Measurements from ENCODE around the gene CLGN.

The CLGN gene

DNA sequence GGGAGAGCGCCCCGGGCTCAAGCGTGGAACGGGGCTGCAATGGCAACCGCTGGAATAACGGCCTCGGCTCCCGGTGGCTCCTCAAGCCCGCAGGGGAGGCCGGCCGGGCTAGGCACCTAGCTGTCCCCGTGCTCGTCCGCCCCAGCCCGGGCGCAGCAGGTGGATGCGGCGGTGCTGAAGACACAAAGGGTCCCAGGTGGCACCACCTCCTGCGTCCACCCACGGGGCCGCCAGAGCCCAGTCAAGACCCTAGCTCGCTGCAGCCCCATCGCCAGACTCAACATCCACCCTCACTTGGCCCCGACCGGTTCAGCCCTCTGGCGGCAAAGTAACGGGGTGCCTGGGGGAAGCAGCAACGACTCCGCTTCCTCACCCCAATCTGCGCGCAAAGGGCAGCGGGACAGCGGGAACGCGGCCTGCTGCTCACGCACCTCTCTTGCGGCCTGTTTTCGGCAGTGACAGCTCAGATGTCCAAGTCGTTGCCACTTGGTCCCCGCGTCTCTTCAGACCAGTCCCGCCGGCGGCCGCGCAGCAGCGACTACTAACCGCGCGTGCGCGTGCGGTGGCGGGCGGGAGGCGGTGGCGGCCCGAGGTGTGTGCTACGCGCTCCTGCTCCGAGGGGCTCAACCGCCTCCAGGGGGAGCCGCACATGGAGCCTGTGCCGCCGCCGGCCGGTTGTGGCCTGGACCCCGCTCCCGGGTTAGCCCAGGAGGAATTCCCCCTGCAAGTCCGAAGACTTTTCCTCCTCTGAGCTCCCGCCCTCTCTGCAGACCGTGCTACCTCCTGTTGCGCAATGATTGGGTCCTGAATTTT is at the start of gene CLGN:
CLGN (minus strand) TSS at position 543 of the 813 bp plus-strand sequence. CDS start 14,570 bp downstream, outside the sequence.
- Histone ChIP-seq H3K27me3 (ENCODE audit: control insufficient read depth, low read length) (no peaks in the 10 kb centered on the region), H3K27ac (ENCODE audit: low read depth, low read length) (no peak within 1 kb of the TSS)

GRCh38 chr4:140472156-140472555 is 44.7 kb upstream of the CLGN start:
- Histone ChIP-seq H3K4me3 (ENCODE audit: low read length) (no peak overlapping the region), H3K27ac (ENCODE audit: low read depth, low read length) (no peak overlapping the region), H3F3A (ENCODE audit: control insufficient read depth, insufficient read depth) (no peaks in the 10 kb centered on the region), H3K4me2 (ENCODE audit: low read length) (no peak overlapping the region), H3K36me3 (ENCODE audit: control insufficient read depth, low read length) (no peaks in the 10 kb centered on the region), H3K9me3 (ENCODE audit: control insufficient read depth, insufficient read depth, low read length) (no peaks in the 10 kb centered on the region), H3K27me3 (ENCODE audit: control insufficient read depth, low read length) (peaks cover 15% of the 10 kb centered on the region), H4K20me1 (ENCODE audit: control insufficient read depth, insufficient read depth, low read depth, low read length) (no peaks in the 10 kb centered on the region), H3K79me2 (ENCODE audit: control insufficient read depth, low read length) (no peaks in the 10 kb centered on the region), H3K9me2 (replicated peaks; ENCODE audit: control insufficient read depth, low read length) (no peaks in the 10 kb centered on the region), H3K4me1 (ENCODE audit: control insufficient read depth, low read length) (no peaks in the 10 kb centered on the region)
- TF ChIP-seq CTCF (IDR thresholded peaks at IDR 0.05; ENCODE audit: low read depth, low read length, poor library complexity, severe bottlenecking) (no peak), EZH2phosphoT487 (IDR thresholded peaks at IDR 0.05; ENCODE audit: borderline replicate concordance, low read length) (no peak)

More for the DNA sequence above, at the start of gene CLGN:
- Histone ChIP-seq H3K4me2 (ENCODE audit: low read length) (peak within 1 kb of the TSS; percentile 73), H3K36me3 (ENCODE audit: control insufficient read depth, low read length) (no peaks in the 10 kb centered on the region), H3K79me2 (ENCODE audit: control insufficient read depth, low read length) (no peaks in the 10 kb centered on the region; the same call in 1 of the 2 replicates), H3K9me2 (replicated peaks; ENCODE audit: control insufficient read depth, low read length) (no peaks in the 10 kb centered on the region), H4K20me1 (ENCODE audit: control insufficient read depth, insufficient read depth, low read depth, low read length) (no peaks in the 10 kb centered on the region; the same call in 1 of the 2 replicates), H3K4me1 (ENCODE audit: control insufficient read depth, low read length) (peaks cover 11% of the 10 kb centered on the region), H3K9me3 (ENCODE audit: control insufficient read depth, insufficient read depth, low read length) (no peaks in the 10 kb centered on the region), H3F3A (ENCODE audit: control insufficient read depth, insufficient read depth) (no peaks in the 10 kb centered on the region), H3K4me3 (ENCODE audit: low read length) (peak within 1 kb of the TSS; percentile 79)
- TF ChIP-seq EZH2phosphoT487 (IDR thresholded peaks at IDR 0.05; ENCODE audit: borderline replicate concordance, low read length) = no peak
- peak; percentile 54 for TF ChIP-seq CTCF (IDR thresholded peaks at IDR 0.05; ENCODE audit: low read depth, low read length, poor library complexity, severe bottlenecking)

DNA sequence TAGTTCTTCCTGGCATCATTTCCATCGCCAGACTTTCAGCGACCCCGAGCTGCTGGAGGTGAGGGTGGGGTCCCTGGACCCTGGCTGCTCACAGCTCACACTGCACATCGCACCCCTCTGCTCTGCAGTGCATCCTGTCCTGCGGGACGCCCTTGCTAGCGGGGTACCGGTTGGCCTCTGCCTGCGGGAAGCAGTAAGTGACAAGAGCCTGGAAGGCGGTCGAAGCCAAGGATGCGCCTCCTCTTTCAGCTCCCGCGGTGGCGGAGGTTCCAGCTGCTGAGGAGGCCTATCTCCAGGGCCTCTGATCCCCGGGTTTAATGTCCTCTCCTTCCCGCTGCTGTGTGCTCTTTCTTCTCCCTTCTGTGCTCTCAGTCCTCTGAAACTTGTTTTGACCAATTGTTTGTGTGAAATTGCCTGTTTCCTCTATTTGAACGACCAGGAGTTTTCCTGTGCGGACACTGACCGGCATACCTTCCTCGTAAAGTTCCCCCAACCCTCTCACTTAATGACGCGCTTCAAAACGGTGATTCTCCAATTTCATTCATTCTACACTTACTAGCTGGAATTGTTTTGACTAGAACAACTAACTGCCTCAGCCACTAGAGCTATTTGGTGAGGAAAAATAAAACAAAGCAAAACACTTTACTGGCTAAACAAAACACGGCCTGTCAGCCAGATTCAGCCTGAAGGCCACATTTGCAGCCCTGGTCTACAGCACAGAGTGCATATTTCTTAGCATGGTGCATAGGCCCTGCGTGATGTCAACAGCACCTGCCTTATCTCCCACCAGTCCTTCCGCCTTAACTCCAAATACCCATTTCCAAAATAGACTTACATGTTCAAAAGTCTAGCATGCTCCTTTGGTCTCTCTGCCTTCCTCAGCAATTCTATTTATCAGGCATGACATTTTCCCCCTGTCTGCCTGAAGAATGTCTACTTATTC is 42.6 kb upstream of the CLGN start:
- Histone ChIP-seq H3K4me2 (ENCODE audit: low read length) (no peak overlapping the region), H3K27ac (ENCODE audit: low read depth, low read length) (no peak overlapping the region), H3F3A (ENCODE audit: control insufficient read depth, insufficient read depth) (no peaks in the 10 kb centered on the region), H3K9me2 (replicated peaks; ENCODE audit: control insufficient read depth, low read length) (no peaks in the 10 kb centered on the region), H4K20me1 (ENCODE audit: control insufficient read depth, insufficient read depth, low read depth, low read length) (no peaks in the 10 kb centered on the region), H3K4me1 (ENCODE audit: control insufficient read depth, low read length) (no peaks in the 10 kb centered on the region), H3K9me3 (ENCODE audit: control insufficient read depth, insufficient read depth, low read length) (no peaks in the 10 kb centered on the region), H3K79me2 (ENCODE audit: control insufficient read depth, low read length) (no peaks in the 10 kb centered on the region), H3K27me3 (ENCODE audit: control insufficient read depth, low read length) (peaks cover 24% of the 10 kb centered on the region), H3K4me3 (ENCODE audit: low read length) (no peak overlapping the region), H3K36me3 (ENCODE audit: control insufficient read depth, low read length) (no peaks in the 10 kb centered on the region)
- no peak for TF ChIP-seq EZH2phosphoT487 (IDR thresholded peaks at IDR 0.05; ENCODE audit: borderline replicate concordance, low read length)

Measured in DOHH2 (cell line).